ENCODE data around the gene DPP10.

GRCh38 chr2:115201386-115201785 lies 758.9 kb downstream of the DPP10 start:
- TF ChIP-seq CTCF (IDR thresholded peaks at IDR 0.05): no peak
- TF ChIP-seq POLR2A (IDR thresholded peaks at IDR 0.05): no peak

Data from esophagus squamous epithelium (tissue), 4 donors.